NK-92 (cell line): Measurements from ENCODE around the gene UBE2U.

Experiments
- DNase-seq: peaks from one replicate; lab custom pipeline; 2025; ENCODE audit not compliant: unreplicated experiment; lab: John Stamatoyannopoulos, UW

UBE2U gene

GRCh38 chr1:64290420-64290819 is 87.0 kb downstream of the UBE2U start:
- no peak for DNase-seq

GRCh38 chr1:64291931-64292330 is 88.5 kb downstream of the UBE2U start:
- DNase-seq = no peak

GRCh38 chr1:64292399-64292798 is 89.0 kb downstream of the UBE2U start:
- DNase-seq = no peak

GRCh38 chr1:64293820-64294219 is 90.4 kb downstream of the UBE2U start:
- no peak for DNase-seq

- DNase-seq = no peak
These were observed 91.7 kb downstream of the UBE2U start for GRCh38 chr1:64295136-64295535.

- no peak for DNase-seq
These were observed 92.1 kb downstream of the UBE2U start for GRCh38 chr1:64295561-64295960.

GRCh38 chr1:64296459-64296858 is 93.0 kb downstream of the UBE2U start:
- no peak for DNase-seq

GRCh38 chr1:64302194-64302593 is 98.8 kb downstream of the UBE2U start:
- no peak for DNase-seq

GRCh38 chr1:64302971-64303370 is 99.5 kb downstream of the UBE2U start:
- DNase-seq = no peak

GRCh38 chr1:64304823-64305222 is 101.4 kb downstream of the UBE2U start:
- no peak for DNase-seq

GRCh38 chr1:64308866-64309265 is 105.4 kb downstream of the UBE2U start:
- DNase-seq = no peak

- DNase-seq = no peak
These were observed 106.0 kb downstream of the UBE2U start for GRCh38 chr1:64309431-64309831.

- no peak for DNase-seq
These were observed 107.3 kb downstream of the UBE2U start for GRCh38 chr1:64310760-64311159.

- no peak for DNase-seq
These were observed 109.0 kb downstream of the UBE2U start for GRCh38 chr1:64312431-64312830.

GRCh38 chr1:64315402-64315801 is 112.0 kb downstream of the UBE2U start:
- no peak for DNase-seq
